ENCODE results near the gene ARHGEF25. TPM values are rescaled to one million over a fixed set of nuclear protein-coding genes. Genes with fewer than 3 reads are reported as not detected.
"Not testable (repeated sequence)": the region's sequence is repeated elsewhere in the genome, so short reads cannot be mapped to it uniquely, and the experiment has no call there.

ARHGEF25 gene
- polyA plus RNA-seq, 1 experiment = 26.0 TPM

DNA sequence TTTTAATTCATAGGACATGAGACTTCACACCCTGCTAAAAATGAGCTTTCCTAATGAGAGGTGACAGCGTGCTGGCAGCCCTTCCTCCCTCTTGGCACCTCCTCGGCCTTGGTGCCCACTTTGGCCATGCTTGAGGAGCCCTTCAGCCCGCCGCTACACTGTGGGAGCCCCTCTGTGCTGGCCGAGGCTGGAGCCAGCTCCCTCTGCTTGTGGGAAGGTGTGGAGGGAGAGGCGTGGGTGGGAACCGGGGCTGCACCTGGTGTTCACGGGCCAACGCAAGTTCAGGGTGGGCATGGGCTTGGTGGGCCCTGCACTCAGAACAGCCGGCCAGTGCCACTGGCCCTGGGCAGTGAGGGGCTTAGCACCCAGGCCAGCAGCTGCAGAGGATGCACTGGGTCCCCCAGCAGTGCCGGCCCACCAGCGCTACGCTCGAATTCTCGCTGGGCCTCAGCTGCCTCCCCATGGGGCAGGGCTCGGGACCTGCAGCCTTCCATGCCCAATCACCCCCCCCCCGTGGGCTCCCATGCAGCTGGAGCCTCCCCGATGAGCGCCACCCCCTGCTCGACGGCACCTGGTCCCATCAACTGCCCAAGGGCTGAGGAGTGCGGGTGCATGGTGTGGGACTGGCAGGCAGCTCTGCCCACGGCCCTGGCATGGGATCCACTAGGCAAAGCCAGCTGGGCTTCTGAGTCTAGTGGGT is 44.5 kb downstream of the ARHGEF25 start:
- POLR2A ChIA-PET = no interaction called here
- H3K4me3 ChIP-seq (ENCODE audit: low read depth, low read length) = no peak overlapping the region
- no peaks in the 10 kb centered on the region for H3K36me3 ChIP-seq (ENCODE audit: control insufficient read depth, insufficient read depth, low read length)
- TF ChIP-seq, protein P1, sequence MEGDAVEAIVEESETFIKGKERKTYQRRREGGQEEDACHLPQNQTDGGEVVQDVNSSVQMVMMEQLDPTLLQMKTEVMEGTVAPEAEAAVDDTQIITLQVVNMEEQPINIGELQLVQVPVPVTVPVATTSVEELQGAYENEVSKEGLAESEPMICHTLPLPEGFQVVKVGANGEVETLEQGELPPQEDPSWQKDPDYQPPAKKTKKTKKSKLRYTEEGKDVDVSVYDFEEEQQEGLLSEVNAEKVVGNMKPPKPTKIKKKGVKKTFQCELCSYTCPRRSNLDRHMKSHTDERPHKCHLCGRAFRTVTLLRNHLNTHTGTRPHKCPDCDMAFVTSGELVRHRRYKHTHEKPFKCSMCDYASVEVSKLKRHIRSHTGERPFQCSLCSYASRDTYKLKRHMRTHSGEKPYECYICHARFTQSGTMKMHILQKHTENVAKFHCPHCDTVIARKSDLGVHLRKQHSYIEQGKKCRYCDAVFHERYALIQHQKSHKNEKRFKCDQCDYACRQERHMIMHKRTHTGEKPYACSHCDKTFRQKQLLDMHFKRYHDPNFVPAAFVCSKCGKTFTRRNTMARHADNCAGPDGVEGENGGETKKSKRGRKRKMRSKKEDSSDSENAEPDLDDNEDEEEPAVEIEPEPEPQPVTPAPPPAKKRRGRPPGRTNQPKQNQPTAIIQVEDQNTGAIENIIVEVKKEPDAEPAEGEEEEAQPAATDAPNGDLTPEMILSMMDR (IDR thresholded peaks at IDR 0.05; ENCODE audit: insufficient read depth, low read depth, low read length) = no peak
- no peak for DNase-seq (ENCODE audit: low read depth)
- peaks cover 2% of the 10 kb centered on the region; the same call in 1 of the 2 replicates for H3K27me3 ChIP-seq (ENCODE audit: control insufficient read depth, insufficient read depth, low read length)
- CTCF ChIA-PET = interaction anchor here (1.2 kb wide), 1 partner anchor 23 kb away, joined by 3 read pairs; the partner anchor contains the start of gene B4GALNT1

DNA sequence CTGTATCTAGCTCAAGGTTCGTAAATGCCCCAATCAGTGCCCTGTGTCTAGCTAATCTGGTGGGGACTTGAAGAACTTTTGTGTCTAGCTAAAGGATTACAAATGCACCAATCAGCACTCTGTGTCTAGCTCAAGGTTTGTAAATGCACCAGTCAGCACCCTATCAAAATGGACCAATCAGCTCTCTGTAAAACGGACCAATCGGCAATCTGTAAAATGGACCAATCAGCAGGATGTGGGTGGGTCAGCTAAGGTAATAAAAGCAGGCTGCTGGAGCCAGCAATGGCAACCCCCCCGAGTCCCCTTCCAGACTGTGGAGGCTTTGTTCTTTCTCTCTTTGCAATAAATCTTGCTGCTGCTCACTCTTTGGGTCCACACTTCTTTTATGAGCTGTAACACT is 45.2 kb downstream of the ARHGEF25 start:
- H3K4me3 ChIP-seq (ENCODE audit: low read depth, low read length); H3K27me3 ChIP-seq (ENCODE audit: control insufficient read depth, insufficient read depth, low read length); DNase-seq (ENCODE audit: low read depth); POLR2A ChIA-PET; CTCF ChIA-PET; H3K36me3 ChIP-seq (ENCODE audit: control insufficient read depth, insufficient read depth, low read length): not testable (repeated sequence)

DNA sequence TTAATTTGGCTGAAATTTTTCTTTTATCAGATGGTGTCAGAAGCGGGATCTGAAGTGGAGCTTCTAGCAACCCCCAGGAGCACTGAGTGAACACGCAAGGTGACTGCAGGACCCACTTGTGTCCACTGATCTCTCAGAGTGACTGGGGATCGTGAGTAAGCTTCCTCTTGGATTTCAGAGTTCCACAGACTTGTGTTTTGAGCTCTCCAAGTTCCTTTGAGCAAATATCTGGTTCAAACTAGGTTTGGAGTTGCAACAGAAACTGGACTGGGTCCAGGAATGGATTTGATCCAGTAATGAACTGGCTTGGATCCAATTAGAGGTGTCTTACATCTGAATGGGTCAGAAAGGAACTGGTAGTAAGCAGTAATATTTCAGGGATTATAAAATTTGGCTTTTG is 46.5 kb downstream of the ARHGEF25 start:
- ChIA-PET POLR2A (no interaction called here), CTCF (interaction anchor here (1.3 to 1.6 kb wide), 3 partner anchors 16 to 36 kb away, joined by 4 to 6 read pairs (median 4); partner anchors contain the start of genes B4GALNT1 and OS9)
- DNase-seq (ENCODE audit: low read depth) = no peak
- Histone ChIP-seq H3K36me3 (ENCODE audit: control insufficient read depth, insufficient read depth, low read length) (no peaks in the 10 kb centered on the region), H3K4me3 (ENCODE audit: low read depth, low read length) (no peak overlapping the region), H3K27me3 (ENCODE audit: control insufficient read depth, insufficient read depth, low read length) (peaks cover 2% of the 10 kb centered on the region; the same call in 1 of the 2 replicates)
- TF ChIP-seq, protein P1 (IDR thresholded peaks at IDR 0.05; ENCODE audit: insufficient read depth, low read depth, low read length) = no peak

DNA sequence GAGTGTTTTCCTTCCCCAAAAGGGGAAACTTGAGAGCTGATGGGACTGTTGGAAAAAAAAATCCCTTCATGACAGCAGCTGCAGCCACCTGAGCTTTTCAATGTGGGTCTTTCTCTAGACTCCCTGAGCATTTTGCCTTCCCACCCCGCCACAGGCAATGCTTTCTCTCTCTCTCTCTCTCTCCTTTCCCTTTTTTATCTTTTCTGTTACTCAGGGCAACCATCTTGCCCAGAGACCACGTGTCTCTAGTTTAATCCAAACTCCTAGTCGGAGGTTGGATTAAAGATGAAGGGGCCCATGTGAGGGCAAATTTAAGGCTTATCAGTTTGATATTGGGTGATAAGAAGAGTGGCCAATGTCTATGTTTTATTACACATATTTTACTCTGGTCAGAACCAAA is 47.7 kb downstream of the ARHGEF25 start:
- TF ChIP-seq, protein P1 (IDR thresholded peaks at IDR 0.05; ENCODE audit: insufficient read depth, low read depth, low read length) = no peak
- H3K4me3 ChIP-seq (ENCODE audit: low read depth, low read length) = no peak overlapping the region
- ChIA-PET CTCF (no interaction called here), POLR2A (no interaction called here)
- no peak for DNase-seq (ENCODE audit: low read depth)
- H3K36me3 ChIP-seq (ENCODE audit: control insufficient read depth, insufficient read depth, low read length) = no peaks in the 10 kb centered on the region
- H3K27me3 ChIP-seq (ENCODE audit: control insufficient read depth, insufficient read depth, low read length) = peaks cover 2% of the 10 kb centered on the region; the same call in 1 of the 2 replicates

DNA sequence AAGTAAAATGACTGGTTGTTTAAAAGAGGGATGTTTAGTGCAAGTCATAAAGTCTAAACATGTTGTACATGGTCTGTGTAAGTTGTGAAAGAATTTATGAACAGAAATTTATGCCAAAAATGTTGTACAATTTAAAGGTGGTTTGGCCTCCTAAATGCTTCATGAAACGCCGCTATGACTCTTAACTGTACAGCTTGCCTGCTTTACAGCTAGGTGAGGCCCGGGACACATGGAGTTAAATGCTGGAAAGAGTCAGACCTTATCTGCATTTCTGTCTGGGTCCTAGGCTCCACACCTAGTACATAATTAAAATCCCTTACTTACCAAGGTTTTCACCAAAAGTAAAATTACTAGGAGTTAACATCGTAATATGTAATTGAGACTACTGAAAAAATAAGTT is 50.1 kb downstream of the ARHGEF25 start:
- no peaks in the 10 kb centered on the region for H3K36me3 ChIP-seq (ENCODE audit: control insufficient read depth, insufficient read depth, low read length)
- CTCF ChIA-PET = interaction anchor here (0.7 kb wide), 1 partner anchor 15 kb away, joined by 3 read pairs; no protein-coding TSS in a partner anchor
- TF ChIP-seq, protein P1 (IDR thresholded peaks at IDR 0.05; ENCODE audit: insufficient read depth, low read depth, low read length) = no peak
- H3K4me3 ChIP-seq (ENCODE audit: low read depth, low read length) = no peak overlapping the region
- H3K27me3 ChIP-seq (ENCODE audit: control insufficient read depth, insufficient read depth, low read length) = peaks cover 2% of the 10 kb centered on the region; the same call in 1 of the 2 replicates
- POLR2A ChIA-PET = no interaction called here
- DNase-seq (ENCODE audit: low read depth) = no peak

DNA sequence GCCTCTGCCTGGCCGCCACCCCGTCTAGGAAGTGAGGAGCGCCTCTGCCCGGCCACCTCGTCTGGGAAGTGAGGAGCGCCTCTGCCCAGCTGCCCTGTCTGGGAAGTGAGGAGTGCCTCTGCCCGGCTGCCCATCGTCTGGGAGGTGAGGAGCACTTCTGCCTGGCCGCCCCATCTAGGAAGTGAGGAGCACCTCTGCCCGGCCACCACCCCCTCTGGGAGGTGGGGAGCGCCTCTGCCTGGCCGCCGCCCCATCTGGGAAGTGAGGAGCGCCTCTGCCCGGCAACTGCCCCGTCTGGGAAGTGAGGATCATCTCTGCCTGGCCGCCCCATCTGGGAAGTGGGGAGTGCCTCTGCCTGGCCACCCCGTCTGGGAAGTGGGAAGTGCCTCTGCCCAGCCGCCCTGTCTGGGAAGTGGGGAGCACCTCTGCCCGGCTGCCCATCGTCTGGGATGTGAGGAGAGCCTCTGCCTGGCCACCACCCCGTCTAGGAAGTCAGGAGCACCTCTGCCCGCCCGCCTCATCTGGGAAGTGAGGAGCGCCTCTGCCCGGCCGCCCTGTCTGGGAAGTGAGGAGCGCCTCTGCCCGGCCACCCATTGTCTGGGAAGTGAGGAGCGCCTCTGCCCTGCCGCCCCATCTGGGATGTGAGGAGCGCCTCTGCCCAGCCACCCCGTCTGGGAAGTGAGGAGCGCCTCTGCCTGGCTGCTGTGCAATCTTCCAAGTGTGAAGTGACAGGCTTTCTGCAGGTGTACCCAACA is 54.0 kb downstream of the ARHGEF25 start:
- H3K4me3 ChIP-seq (ENCODE audit: low read depth, low read length); H3K27me3 ChIP-seq (ENCODE audit: control insufficient read depth, insufficient read depth, low read length); DNase-seq (ENCODE audit: low read depth); POLR2A ChIA-PET; H3K36me3 ChIP-seq (ENCODE audit: control insufficient read depth, insufficient read depth, low read length); CTCF ChIA-PET: not testable (repeated sequence)
